ENCODE results near the gene CMBL. TPM values are rescaled to one million over a fixed set of nuclear protein-coding genes. Genes with fewer than 3 reads are reported as not detected.

The CMBL gene
- total RNA-seq, 1 donor from 2014 or later, result 5.9 TPM

DNA sequence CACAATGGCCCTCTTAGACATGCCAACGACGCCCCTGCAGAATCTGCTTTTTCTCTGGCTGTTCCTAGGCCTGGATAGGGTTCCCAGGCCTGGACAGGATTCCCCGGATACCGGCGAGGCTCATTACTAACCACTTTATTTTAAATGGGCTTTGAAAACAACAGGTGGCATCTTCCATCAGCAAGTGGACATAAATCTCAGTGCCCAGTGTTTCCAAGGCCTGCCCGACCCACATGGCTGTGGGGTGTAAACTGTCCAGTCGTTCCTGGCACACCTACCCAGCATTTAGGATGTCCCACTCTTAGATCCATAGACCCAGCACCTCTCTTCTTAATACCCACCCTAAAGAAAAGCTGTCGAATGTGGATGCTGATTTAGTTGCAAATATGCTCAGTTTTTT, 896 bp downstream of the CMBL start:
- Histone ChIP-seq H3K4me3 (peak overlapping the region; percentile 60 to 65), H3K4me1 (peaks cover 17% of the 10 kb centered on the region), H3K27me3 (no peaks in the 10 kb centered on the region), H3K36me3 (no peaks in the 10 kb centered on the region), H3K9me3 (no peaks in the 10 kb centered on the region), H3K27ac (peak overlapping the region; percentile 79)
- TF ChIP-seq, protein P1, sequence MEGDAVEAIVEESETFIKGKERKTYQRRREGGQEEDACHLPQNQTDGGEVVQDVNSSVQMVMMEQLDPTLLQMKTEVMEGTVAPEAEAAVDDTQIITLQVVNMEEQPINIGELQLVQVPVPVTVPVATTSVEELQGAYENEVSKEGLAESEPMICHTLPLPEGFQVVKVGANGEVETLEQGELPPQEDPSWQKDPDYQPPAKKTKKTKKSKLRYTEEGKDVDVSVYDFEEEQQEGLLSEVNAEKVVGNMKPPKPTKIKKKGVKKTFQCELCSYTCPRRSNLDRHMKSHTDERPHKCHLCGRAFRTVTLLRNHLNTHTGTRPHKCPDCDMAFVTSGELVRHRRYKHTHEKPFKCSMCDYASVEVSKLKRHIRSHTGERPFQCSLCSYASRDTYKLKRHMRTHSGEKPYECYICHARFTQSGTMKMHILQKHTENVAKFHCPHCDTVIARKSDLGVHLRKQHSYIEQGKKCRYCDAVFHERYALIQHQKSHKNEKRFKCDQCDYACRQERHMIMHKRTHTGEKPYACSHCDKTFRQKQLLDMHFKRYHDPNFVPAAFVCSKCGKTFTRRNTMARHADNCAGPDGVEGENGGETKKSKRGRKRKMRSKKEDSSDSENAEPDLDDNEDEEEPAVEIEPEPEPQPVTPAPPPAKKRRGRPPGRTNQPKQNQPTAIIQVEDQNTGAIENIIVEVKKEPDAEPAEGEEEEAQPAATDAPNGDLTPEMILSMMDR (IDR thresholded peaks at IDR 0.05), result no peak
- no peak for TF ChIP-seq POLR2AphosphoS5 (IDR thresholded peaks at IDR 0.05; ENCODE audit: insufficient read depth in 1 of 2, low read depth in 1 of 2)
- no peak for TF ChIP-seq POLR2A (IDR thresholded peaks at IDR 0.05)
- no peak for DNase-seq (ENCODE audit: extremely low spot score in 2 of 2)
- intact Hi-C loops (cut with DNase I), result no loop called here

DNA sequence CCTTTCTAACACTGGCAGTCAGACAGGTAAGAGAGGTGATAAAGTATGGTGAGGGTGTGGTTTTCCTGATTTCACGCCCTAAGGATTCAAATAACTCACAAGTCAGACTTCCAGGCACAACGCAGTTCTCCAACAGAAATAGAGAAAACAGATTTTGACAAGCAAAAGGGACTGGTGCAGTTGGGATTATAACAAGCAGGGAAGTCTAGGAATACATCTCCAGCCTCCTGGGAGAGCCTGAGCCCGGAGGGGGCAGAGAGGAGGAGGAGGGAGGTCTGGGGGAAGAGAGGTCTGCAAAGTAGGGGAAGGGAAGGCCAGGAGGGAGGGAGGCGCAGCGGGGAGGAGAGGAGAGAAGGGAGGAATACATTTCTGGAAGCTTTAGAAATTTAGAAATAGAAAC, 1.6 kb downstream of the CMBL start:
- Histone ChIP-seq H3K4me3 (peak overlapping the region in 1 of 2 donors; percentile 65), H3K27ac (no peak overlapping the region), H3K27me3 (no peaks in the 10 kb centered on the region), H3K36me3 (no peaks in the 10 kb centered on the region), H3K4me1 (peaks cover 17% of the 10 kb centered on the region), H3K9me3 (no peaks in the 10 kb centered on the region)
- TF ChIP-seq POLR2AphosphoS5 (IDR thresholded peaks at IDR 0.05; ENCODE audit: insufficient read depth in 1 of 2, low read depth in 1 of 2) (no peak), POLR2A (IDR thresholded peaks at IDR 0.05) (no peak)
- TF ChIP-seq, protein P1 (IDR thresholded peaks at IDR 0.05), result no peak
- intact Hi-C loops (cut with DNase I), result no loop called here
- no peak for DNase-seq (ENCODE audit: extremely low spot score in 2 of 2)

DNA sequence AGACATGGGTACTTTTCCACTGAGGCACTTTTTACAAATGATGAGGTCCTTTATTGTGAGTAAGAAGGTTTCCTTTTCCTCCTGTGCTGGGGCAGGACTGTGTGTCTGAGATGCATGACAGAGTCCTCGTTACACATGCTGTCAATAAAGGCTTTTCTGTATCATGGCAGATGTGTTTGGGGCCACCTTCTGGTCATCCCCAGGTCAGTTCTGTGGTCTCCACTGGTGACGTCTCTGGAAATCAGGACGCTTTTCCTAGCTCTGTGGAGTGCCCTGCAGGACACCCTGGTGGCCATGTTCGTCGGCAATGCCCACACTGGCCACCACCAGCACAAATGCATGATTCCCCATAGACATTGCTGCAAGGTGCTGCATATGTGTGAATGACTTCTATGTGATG, 2.8 kb downstream of the CMBL start:
- Histone ChIP-seq H3K9me3 (no peaks in the 10 kb centered on the region), H3K27ac (no peak overlapping the region), H3K36me3 (no peaks in the 10 kb centered on the region), H3K4me3 (no peak overlapping the region), H3K4me1 (peaks cover 17% of the 10 kb centered on the region), H3K27me3 (no peaks in the 10 kb centered on the region)
- intact Hi-C loops (cut with DNase I), result no loop called here
- DNase-seq (ENCODE audit: extremely low spot score in 2 of 2), result no peak
- TF ChIP-seq POLR2A (IDR thresholded peaks at IDR 0.05) (no peak), POLR2AphosphoS5 (IDR thresholded peaks at IDR 0.05; ENCODE audit: insufficient read depth in 1 of 2, low read depth in 1 of 2) (no peak)
- TF ChIP-seq, protein P1 (IDR thresholded peaks at IDR 0.05), result no peak

DNA sequence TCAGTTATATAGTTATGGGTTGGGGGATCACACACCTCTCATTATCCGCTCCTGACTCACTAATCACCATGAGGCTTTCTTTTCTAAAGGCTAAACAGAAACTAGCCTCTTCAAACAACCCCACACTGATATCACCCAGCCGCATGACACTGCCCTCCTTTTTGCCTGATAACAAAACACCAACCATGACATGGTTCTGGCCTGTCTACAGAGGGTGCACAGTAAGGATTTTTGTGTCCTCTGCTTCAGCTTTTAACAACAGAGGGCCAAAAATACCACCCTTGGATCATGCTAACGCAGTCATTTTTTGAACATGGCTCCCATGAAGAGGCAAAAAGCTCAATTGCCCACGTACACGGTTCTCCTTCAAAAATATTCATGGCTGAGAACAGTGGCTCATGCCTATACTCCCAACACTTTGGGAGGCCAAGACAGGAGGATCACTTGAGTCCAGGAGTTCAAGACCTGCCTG, 4.0 kb downstream of the CMBL start:
- peaks cover 17% of the 10 kb centered on the region for H3K4me1 ChIP-seq
- no peaks in the 10 kb centered on the region for H3K27me3 ChIP-seq

DNA sequence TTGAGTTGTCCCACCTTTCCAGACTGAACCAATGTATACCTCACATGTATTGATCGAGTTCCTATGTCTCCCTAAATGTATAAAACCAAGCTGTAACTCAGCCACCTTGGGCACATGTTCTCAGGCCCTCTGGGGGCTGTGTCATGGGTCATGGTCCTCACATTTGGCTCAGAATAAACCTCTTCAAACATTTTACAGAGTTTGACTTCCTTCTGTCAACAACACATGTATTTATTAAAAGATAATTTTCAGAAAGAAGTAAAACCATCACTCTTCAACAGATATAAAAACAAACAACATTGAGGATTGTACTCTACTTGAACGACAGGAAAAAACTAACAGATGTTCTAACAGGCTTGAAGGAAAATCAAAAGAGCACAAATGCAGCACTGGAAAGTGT, 4.5 kb downstream of the CMBL start:
- Histone ChIP-seq H3K27ac (no peak overlapping the region), H3K4me1 (peaks cover 17% of the 10 kb centered on the region), H3K4me3 (no peak overlapping the region), H3K27me3 (no peaks in the 10 kb centered on the region), H3K36me3 (no peaks in the 10 kb centered on the region), H3K9me3 (no peaks in the 10 kb centered on the region)
- DNase-seq (ENCODE audit: extremely low spot score in 2 of 2), result no peak
- no peak for TF ChIP-seq POLR2AphosphoS5 (IDR thresholded peaks at IDR 0.05; ENCODE audit: insufficient read depth in 1 of 2, low read depth in 1 of 2)
- intact Hi-C loops (cut with DNase I), result no loop called here

More for the DNA sequence above, 4.0 kb downstream of the CMBL start:
- Histone ChIP-seq H3K4me3 (no peak overlapping the region), H3K27ac (no peak overlapping the region), H3K9me3 (no peaks in the 10 kb centered on the region), H3K36me3 (no peaks in the 10 kb centered on the region)
- intact Hi-C loops (cut with DNase I), result no loop called here
- DNase-seq (ENCODE audit: extremely low spot score in 2 of 2), result no peak
- TF ChIP-seq POLR2AphosphoS5 (IDR thresholded peaks at IDR 0.05; ENCODE audit: insufficient read depth in 1 of 2, low read depth in 1 of 2) (no peak), POLR2A (IDR thresholded peaks at IDR 0.05) (no peak)
- TF ChIP-seq, protein P1 (IDR thresholded peaks at IDR 0.05), result no peak

Measured in vagina (tissue), 2 donors.